GM12878 (cell line): ENCODE results near the gene CXCL12. TPM values are rescaled to one million over a fixed set of nuclear protein-coding genes. Genes with fewer than 3 reads are reported as not detected.

Experiments used
- ATAC-seq: fragments of 200-7000 bp; cut with Tn5 transposase; 3 replicates; pipeline ENCODE4 v1.9.1; 2020; ENCODE audit warnings: mild to moderate bottlenecking, moderate library complexity
- BruUV-seq: library from RNA; stranded (reverse); fragments of 400-500 nt; replicated peaks from 2 replicates; lab custom pipeline; 2021; lab: Mats Ljungman, UMichigan
- CTCF ChIA-PET: fragments of 300-600 bp; sonication (Branson Sonifier 250); formaldehyde crosslinking; extraction: SDS; loops from one replicate; lab custom pipeline; 2021; ENCODE audit warnings: inconsistent platforms; lab: Yijun Ruan, JAX
- POLR2A ChIA-PET: fragments of 350-600 bp; formaldehyde crosslinking; extraction: SDS; loops from one replicate; lab custom pipeline; 2021; ENCODE audit warnings: inconsistent platforms; lab: Charles Lee
- RAD21 ChIA-PET: fragments of 300-600 bp; sonication (Branson Sonifier 250); formaldehyde crosslinking; loops from one replicate; lab custom pipeline; 2023; ENCODE audit warnings: antibody characterized with exemption; ENCODE audit not compliant: unreplicated experiment; lab: Charles Lee
- SMC1A ChIA-PET: fragments of 300-600 bp; sonication (Branson Sonifier 250); formaldehyde crosslinking; loops from one replicate; lab custom pipeline; 2023; ENCODE audit not compliant: unreplicated experiment, uncharacterized antibody; lab: Charles Lee
- DNase-seq: peaks from one replicate; pipeline ENCODE4 v3.0.0-alpha.2; 2011; ENCODE audit warnings: low read depth, low spot score
- FAIRE-seq: peaks from 3 replicates; lab custom pipeline; 2011; peaks lifted over from hg19 to GRCh38; lab: Jason Lieb, UNC
- H2AFZ ChIP-seq: 2 replicates; pipeline ENCODE4 v1.6.0; 2011; ENCODE audit warnings: low read depth, low read length, control low read depth; ENCODE audit not compliant: control insufficient read depth
- H3K27ac ChIP-seq: 2 replicates; pipeline ENCODE4 v1.5.1; 2011; ENCODE audit warnings: control low read depth; ENCODE audit not compliant: control insufficient read depth, insufficient read depth
- H3K27me3 ChIP-seq, 2 experiments: replicated peaks in 1 of 2; 2 replicates each; pipeline versions ENCODE4 v1.6.0 to v1.6.1; 2011; ENCODE audit warnings: low read length in 1 of 2; ENCODE audit not compliant: control insufficient read depth in 2 of 2, insufficient read depth in 2 of 2
- H3K36me3 ChIP-seq, 2 experiments: 2 replicates each; pipeline ENCODE4 v1.5.1; 2011; ENCODE audit warnings: low read length in 1 of 2; ENCODE audit not compliant: control insufficient read depth in 2 of 2, insufficient read depth in 2 of 2
- H3K4me1 ChIP-seq: 2 replicates; pipeline ENCODE4 v1.6.1; 2011; ENCODE audit warnings: mild to moderate bottlenecking, low read length, moderate library complexity, mixed read lengths; ENCODE audit not compliant: control insufficient read depth, insufficient read depth
- H3K4me2 ChIP-seq: 2 replicates; pipeline ENCODE4 v1.6.0; 2011; ENCODE audit warnings: control low read depth; ENCODE audit not compliant: control insufficient read depth, insufficient read depth
- H3K4me3 ChIP-seq: fragments of 200-600 bp; sonication (generic); 2 replicates; pipeline ENCODE4 v1.5.1; 2016
- H3K79me2 ChIP-seq: 2 replicates; pipeline ENCODE4 v1.6.0; 2011; ENCODE audit warnings: low read length; ENCODE audit not compliant: control insufficient read depth, insufficient read depth
- H3K9ac ChIP-seq: 2 replicates; pipeline ENCODE4 v1.8.0; 2011; ENCODE audit warnings: low read length, control low read depth, mixed read lengths; ENCODE audit not compliant: control insufficient read depth, insufficient read depth
- H3K9me3 ChIP-seq: replicated peaks from 3 replicates; pipeline ENCODE4 v1.5.1; 2011; ENCODE audit warnings: mild to moderate bottlenecking, low read length; ENCODE audit not compliant: control insufficient read depth, insufficient read depth
- H4K20me1 ChIP-seq: 2 replicates; pipeline ENCODE4 v1.6.0; 2011; ENCODE audit not compliant: control insufficient read depth, insufficient read depth
- ATF7 ChIP-seq: fragments of 450-650 bp; IDR thresholded peaks from 2 replicates; pipeline ENCODE4 v1.6.1; 2016; ENCODE audit warnings: low read depth, mild to moderate bottlenecking
- BMI1 ChIP-seq: fragments of 450-650 bp; IDR thresholded peaks from 2 replicates; pipeline ENCODE4 v1.6.1; 2016; ENCODE audit warnings: mild to moderate bottlenecking, moderate library complexity, borderline replicate concordance
- CHD4 ChIP-seq: fragments of 200-600 bp; sonication (generic); IDR thresholded peaks from 2 replicates; pipeline ENCODE4 v1.6.1; 2016; ENCODE audit warnings: mild to moderate bottlenecking
- JUND ChIP-seq: IDR thresholded peaks from 2 replicates; pipeline ENCODE4 v1.6.1; 2012; ENCODE audit warnings: low read depth, mild to moderate bottlenecking, low read length, improper control_type of control experiment, moderate library complexity
- MTA2 ChIP-seq: fragments of 450-650 bp; IDR thresholded peaks from 2 replicates; pipeline ENCODE4 v1.6.1; 2016; ENCODE audit warnings: low read depth, mild to moderate bottlenecking, moderate library complexity
- MYB ChIP-seq: fragments of 150-350 bp; IDR thresholded peaks from 2 replicates; pipeline ENCODE4 v1.6.1; 2014; ENCODE audit warnings: mild to moderate bottlenecking, low read depth, low read length, borderline replicate concordance
- POLR2AphosphoS5 ChIP-seq: IDR thresholded peaks from 2 replicates; pipeline ENCODE4 v1.6.1; 2011; ENCODE audit warnings: mild to moderate bottlenecking, low read length, inconsistent platforms
- RAD21 ChIP-seq: IDR thresholded peaks from 2 replicates; pipeline ENCODE4 v1.6.1; 2011; ENCODE audit warnings: mild to moderate bottlenecking, low read depth, low read length, moderate library complexity; ENCODE audit not compliant: insufficient read depth
- RB1 ChIP-seq: fragments of 450-650 bp; formaldehyde crosslinking; IDR thresholded peaks from 2 replicates; pipeline ENCODE4 v1.6.1; 2017; ENCODE audit warnings: mild to moderate bottlenecking, borderline replicate concordance
- SMAD5 ChIP-seq: IDR thresholded peaks from 2 replicates; pipeline ENCODE4 v1.6.1; 2016; ENCODE audit warnings: antibody characterized with exemption, low read depth
- SREBF2 ChIP-seq: IDR thresholded peaks from 2 replicates; pipeline ENCODE4 v1.6.1; 2012; ENCODE audit warnings: mild to moderate bottlenecking, low read length
- SRF ChIP-seq, 2 experiments: IDR thresholded peaks; 2 replicates each; pipeline ENCODE4 v1.6.1; 2011; ENCODE audit warnings: low read depth in 2 of 2, low read length in 2 of 2, mild to moderate bottlenecking in 1 of 2, moderate library complexity in 1 of 2
- YBX1 ChIP-seq: fragments of 450-650 bp; IDR thresholded peaks from 2 replicates; pipeline ENCODE4 v1.6.1; 2016; ENCODE audit warnings: antibody characterized with exemption
- ZBED1 ChIP-seq: IDR thresholded peaks from 2 replicates; pipeline ENCODE4 v1.6.1; 2016; ENCODE audit warnings: borderline replicate concordance
- ZBTB40 ChIP-seq: fragments of 450-650 bp; IDR thresholded peaks from 2 replicates; pipeline ENCODE4 v1.6.1; 2016; ENCODE audit warnings: mild to moderate bottlenecking, moderate library complexity, borderline replicate concordance
- ZSCAN29 ChIP-seq: fragments of 450-650 bp; IDR thresholded peaks from 2 replicates; pipeline ENCODE4 v1.6.1; 2017; ENCODE audit warnings: mild to moderate bottlenecking, moderate library complexity
- WGBS: methylation state at CpG from one replicate; pipeline ENCODE4 v1.1.6; 2016; ENCODE audit warnings: low lambda C conversion rate; ENCODE audit not compliant: insufficient replicate concordance, insufficient coverage; ENCODE audit errors: missing lambda C conversion rate; 5-methylcytosine and 5-hydroxymethylcytosine counted together
- in situ Hi-C: fragments of 300-500 bp; cut with MboI; formaldehyde crosslinking; loops from 9 replicates; pipeline ENCODE4 v1.14.3; 2018; ENCODE audit warnings: mixed read lengths
- intact Hi-C: fragments of 100-400 bp; cut with micrococcal nuclease; formaldehyde crosslinking; loops from one replicate; pipeline ENCODE4 v1.14.2; 2022; ENCODE audit not compliant: unreplicated experiment
- polyA plus RNA-seq, 11 experiments: library from polyadenylated mRNA; depleted of rRNA in 4 of 11; unstranded in 6 of 11; stranded (reverse) in 5 of 11; fragments of >200 nt; fragmentation: Nextera tagmentation in 4 of 11; fragmentation: Illumina TruSeq in 1 of 11; extraction: Ambion mirVana in 4 of 11; extraction: Trizol in 1 of 11; gene quantifications; 1 replicate in 1 of 11; 2 replicates in 10 of 11; pipeline versions ENCODE4 v1.2.1 to v1.2.3, GENCODE V29; 2011 to 2016; ENCODE audit warnings: inconsistent platforms in 2 of 11, missing spikeins in 2 of 11, low read depth in 1 of 11
- total RNA-seq, 4 experiments: library from RNA; depleted of rRNA in 3 of 4; stranded (reverse); fragments of >200 nt in 3 of 4; fragmentation: Illumina TruSeq in 1 of 4; extraction: Trizol in 1 of 4; gene quantifications; 2 replicates each; pipeline versions ENCODE4 v1.2.1 to v1.2.3, GENCODE V29; 2013 to 2021

Gene CXCL12
- total and polyA plus RNA-seq, 10 of the 15 experiments (the other 5 are each of a cell fraction or from before 2014, with no cell fraction given): 0.03 to 4.5 (median 0.53) TPM

- no peaks in the 10 kb centered on the region for H3K79me2 ChIP-seq
Measured at GRCh38 chr10:44355630-44356029, 29.3 kb downstream of the CXCL12 start.

More at GRCh38 chr10:44355630-44356029, 29.3 kb downstream of the CXCL12 start:
- no peaks in the 10 kb centered on the region for H3K9me3 ChIP-seq
- H3K4me3 ChIP-seq: no peak overlapping the region
- ChIA-PET POLR2A (no interaction called here), SMC1A (no interaction called here), CTCF (interaction anchor here (0.9 kb wide), 1 partner anchor 19 kb away, joined by 3 read pairs; no protein-coding TSS in a partner anchor), RAD21 (no interaction called here)
- no peaks in the 10 kb centered on the region for H4K20me1 ChIP-seq
- 19% methylated on average over 3 of the region's 3 CpGs for WGBS
- TF ChIP-seq SREBF2 (no peak), BMI1 (no peak), YBX1 (no peak), SMAD5 (no peak), POLR2AphosphoS5 (no peak), MYB (no peak), CHD4 (no peak), RAD21 (no peak), JUND (no peak), RB1 (no peak), MTA2 (no peak), ZSCAN29 (no peak), SRF (IDR thresholded peaks at IDR 0.05; ENCODE audit: low read depth in 2 of 2, low read length in 2 of 2) (no peak), ATF7 (no peak), ZBED1 (no peak), ZBTB40 (no peak)
- H3K36me3 ChIP-seq: no peaks in the 10 kb centered on the region
- DNase-seq (no peak), FAIRE-seq (no peak), ATAC-seq (no peak)
- BruUV-seq: no TSS peak
- intact Hi-C loops: no loop called here
- H2AFZ ChIP-seq: no peak overlapping the region
- H3K4me1 ChIP-seq: no peaks in the 10 kb centered on the region
- no peak overlapping the region for H3K27ac ChIP-seq
- peaks cover 2% of the 10 kb centered on the region in 2 experiments; a peak in 2 of 4 replicates for H3K27me3 ChIP-seq
- no peak overlapping the region for H3K4me2 ChIP-seq
- no peak overlapping the region for H3K9ac ChIP-seq
- in situ Hi-C loops: no loop called here
